ENCODE data around the gene GMDS. TPM values are rescaled to one million over a fixed set of nuclear protein-coding genes. Genes with fewer than 3 reads are reported as not detected.

Gene GMDS
- 10 to 100 TPM; 36.6 to 42.8 TPM for total RNA-seq

DNA sequence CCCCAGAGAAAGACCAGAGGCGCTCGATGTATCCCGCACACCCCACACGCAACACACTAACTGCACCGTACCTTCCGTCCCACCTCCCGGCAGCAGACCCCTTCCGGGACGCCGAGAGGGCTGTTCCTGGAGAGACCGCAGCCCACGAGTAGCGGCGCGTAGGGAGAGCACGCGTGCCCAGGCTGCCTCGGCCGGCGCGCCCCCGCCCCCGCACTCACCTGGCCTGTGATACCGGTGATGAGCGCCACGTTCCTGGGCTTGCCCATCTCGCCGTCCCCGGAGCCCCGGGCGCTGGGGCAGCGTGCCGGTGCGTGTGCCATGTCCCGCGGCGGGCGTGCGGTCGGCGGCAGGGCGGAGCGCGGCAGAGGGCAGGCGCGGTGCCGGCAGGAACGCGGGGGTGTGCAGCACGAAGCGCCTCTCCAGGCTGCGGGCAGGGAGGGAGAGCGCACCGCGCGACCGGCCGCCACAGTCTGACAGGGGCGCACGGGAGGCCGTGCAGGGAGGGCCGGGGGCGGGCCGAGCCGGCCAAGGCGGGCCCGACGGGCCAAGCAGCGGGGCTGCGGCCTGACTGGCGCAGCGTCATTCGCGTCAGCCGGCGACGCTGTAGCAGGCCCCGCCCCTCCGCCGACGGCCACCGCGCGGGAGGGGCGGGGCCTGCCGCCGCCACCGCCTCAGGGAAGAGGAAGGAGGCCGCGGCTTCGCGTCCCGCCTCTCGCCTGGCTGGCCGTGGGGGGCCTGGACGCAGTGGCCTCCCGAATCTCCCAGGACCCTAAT lies at the start of gene GMDS:
GMDS (minus strand) TSS at position 503 of the 774 bp plus-strand sequence.
- Mint-ChIP-seq H3K4me3 (peak within 1 kb of the TSS; percentile 94), H3K4me1 (ENCODE audit: low read depth) (peaks cover 60% of the 10 kb centered on the region), H3K9me3 (no peaks in the 10 kb centered on the region), H3K36me3 (ENCODE audit: low read depth) (peaks cover 26% of the 10 kb centered on the region), H3K27ac (peak within 1 kb of the TSS; percentile 97), H3K27me3 (no peaks in the 10 kb centered on the region)
- ChIA-PET POLR2A (no interaction called here), CTCF (interaction anchor here (1.0 kb wide), 1 partner anchor 109 kb away, joined by 3 read pairs; no protein-coding TSS in a partner anchor)
- peak; percentile 81 for DNase-seq
- intact Hi-C loops (cut with micrococcal nuclease): no loop called here
- TF ChIP-seq, protein P1, sequence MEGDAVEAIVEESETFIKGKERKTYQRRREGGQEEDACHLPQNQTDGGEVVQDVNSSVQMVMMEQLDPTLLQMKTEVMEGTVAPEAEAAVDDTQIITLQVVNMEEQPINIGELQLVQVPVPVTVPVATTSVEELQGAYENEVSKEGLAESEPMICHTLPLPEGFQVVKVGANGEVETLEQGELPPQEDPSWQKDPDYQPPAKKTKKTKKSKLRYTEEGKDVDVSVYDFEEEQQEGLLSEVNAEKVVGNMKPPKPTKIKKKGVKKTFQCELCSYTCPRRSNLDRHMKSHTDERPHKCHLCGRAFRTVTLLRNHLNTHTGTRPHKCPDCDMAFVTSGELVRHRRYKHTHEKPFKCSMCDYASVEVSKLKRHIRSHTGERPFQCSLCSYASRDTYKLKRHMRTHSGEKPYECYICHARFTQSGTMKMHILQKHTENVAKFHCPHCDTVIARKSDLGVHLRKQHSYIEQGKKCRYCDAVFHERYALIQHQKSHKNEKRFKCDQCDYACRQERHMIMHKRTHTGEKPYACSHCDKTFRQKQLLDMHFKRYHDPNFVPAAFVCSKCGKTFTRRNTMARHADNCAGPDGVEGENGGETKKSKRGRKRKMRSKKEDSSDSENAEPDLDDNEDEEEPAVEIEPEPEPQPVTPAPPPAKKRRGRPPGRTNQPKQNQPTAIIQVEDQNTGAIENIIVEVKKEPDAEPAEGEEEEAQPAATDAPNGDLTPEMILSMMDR (IDR thresholded peaks at IDR 0.05): no peak
- peak; percentile 94 for ATAC-seq

GRCh38 chr6:2285510-2285909 lies 40.1 kb upstream of the GMDS start:
- no peak overlapping the region for H3K4me3 Mint-ChIP-seq
- H3K9me3 Mint-ChIP-seq: peaks cover 46% of the 10 kb centered on the region
- TF ChIP-seq, protein P1 (IDR thresholded peaks at IDR 0.05): no peak
- DNase-seq: no peak
- no peak for ATAC-seq
- intact Hi-C loops (cut with micrococcal nuclease): no loop called here
- H3K36me3 Mint-ChIP-seq (ENCODE audit: low read depth): peaks cover 40% of the 10 kb centered on the region
- POLR2A ChIA-PET: no interaction called here
- H3K27me3 Mint-ChIP-seq: no peaks in the 10 kb centered on the region
- no peak overlapping the region for H3K27ac Mint-ChIP-seq
- H3K4me1 Mint-ChIP-seq (ENCODE audit: low read depth): no peaks in the 10 kb centered on the region
- CTCF ChIA-PET: no interaction called here

GRCh38 chr6:2275892-2276242 lies 30.5 kb upstream of the GMDS start:
- ChIA-PET CTCF (no interaction called here), POLR2A (no interaction called here)
- H3K9me3 Mint-ChIP-seq: peaks cover 24% of the 10 kb centered on the region
- ATAC-seq (no peak), DNase-seq (no peak)
- no peaks in the 10 kb centered on the region for H3K27me3 Mint-ChIP-seq
- H3K36me3 Mint-ChIP-seq (ENCODE audit: low read depth): peaks cover 59% of the 10 kb centered on the region
- H3K4me3 Mint-ChIP-seq: no peak overlapping the region
- TF ChIP-seq, protein P1 (IDR thresholded peaks at IDR 0.05): no peak
- H3K4me1 Mint-ChIP-seq (ENCODE audit: low read depth): no peaks in the 10 kb centered on the region
- intact Hi-C loops (cut with micrococcal nuclease): no loop called here
- H3K27ac Mint-ChIP-seq: no peak overlapping the region

- Mint-ChIP-seq H3K9me3 (peaks cover 19% of the 10 kb centered on the region), H3K4me1 (ENCODE audit: low read depth) (no peaks in the 10 kb centered on the region), H3K36me3 (ENCODE audit: low read depth) (peaks cover 60% of the 10 kb centered on the region), H3K27me3 (no peaks in the 10 kb centered on the region), H3K27ac (no peak overlapping the region), H3K4me3 (no peak overlapping the region)
- ATAC-seq (no peak), DNase-seq (no peak)
- TF ChIP-seq, protein P1 (IDR thresholded peaks at IDR 0.05): no peak
- intact Hi-C loops (cut with micrococcal nuclease): no loop called here
- ChIA-PET POLR2A (no interaction called here), CTCF (no interaction called here)
Observed at GRCh38 chr6:2274981-2275891, 29.8 kb upstream of the GMDS start.

- H3K9me3 Mint-ChIP-seq: peaks cover 6% of the 10 kb centered on the region
- CTCF ChIA-PET: no interaction called here
- no peak overlapping the region for H3K4me3 Mint-ChIP-seq
- intact Hi-C loops (cut with micrococcal nuclease): no loop called here
- H3K27me3 Mint-ChIP-seq: no peaks in the 10 kb centered on the region
- POLR2A ChIA-PET: interaction anchor here (0.6 kb wide), 1 partner anchor 14 kb away, joined by 3 read pairs; no protein-coding TSS in a partner anchor
- DNase-seq (no peak), ATAC-seq (no peak)
- H3K36me3 Mint-ChIP-seq (ENCODE audit: low read depth): peaks cover 51% of the 10 kb centered on the region
- TF ChIP-seq, protein P1 (IDR thresholded peaks at IDR 0.05): no peak
- no peak overlapping the region for H3K27ac Mint-ChIP-seq
- no peaks in the 10 kb centered on the region for H3K4me1 Mint-ChIP-seq (ENCODE audit: low read depth)
Observed at GRCh38 chr6:2272696-2273095, 27.3 kb upstream of the GMDS start.
